NB4 (cell line): ENCODE results near the gene PANX1.
A peak's percentile ranks its signal among the peaks of the same experiment; 100 is the strongest.

Source experiments
- DNase-seq: peaks from one replicate; pipeline ENCODE4 v3.0.0; 2010; ENCODE audit warnings: low read depth
- H3K4me3 ChIP-seq: one replicate; pipeline ENCODE4 v1.5.1; 2011; ENCODE audit warnings: mild to moderate bottlenecking, low read depth, low read length, moderate library complexity
- MYC ChIP-seq: IDR thresholded peaks from 2 replicates; pipeline ENCODE4 v1.6.1; 2011; ENCODE audit warnings: low read depth, low read length
- POLR2A ChIP-seq: IDR thresholded peaks from 2 replicates; pipeline ENCODE4 v1.6.1; 2011; ENCODE audit warnings: mild to moderate bottlenecking; ENCODE audit not compliant: insufficient read length; ENCODE audit errors: extremely low read depth
- TF ChIP-seq, protein P1 (sequence below): IDR thresholded peaks from one replicate; pipeline ENCODE4 v1.5.1; 2012; ENCODE audit warnings: low read depth, low read length
- TF ChIP-seq, protein P2 (sequence below): IDR thresholded peaks from 2 replicates; pipeline ENCODE4 v1.6.1; 2011; ENCODE audit warnings: low read depth, low read length

Gene PANX1

DNA sequence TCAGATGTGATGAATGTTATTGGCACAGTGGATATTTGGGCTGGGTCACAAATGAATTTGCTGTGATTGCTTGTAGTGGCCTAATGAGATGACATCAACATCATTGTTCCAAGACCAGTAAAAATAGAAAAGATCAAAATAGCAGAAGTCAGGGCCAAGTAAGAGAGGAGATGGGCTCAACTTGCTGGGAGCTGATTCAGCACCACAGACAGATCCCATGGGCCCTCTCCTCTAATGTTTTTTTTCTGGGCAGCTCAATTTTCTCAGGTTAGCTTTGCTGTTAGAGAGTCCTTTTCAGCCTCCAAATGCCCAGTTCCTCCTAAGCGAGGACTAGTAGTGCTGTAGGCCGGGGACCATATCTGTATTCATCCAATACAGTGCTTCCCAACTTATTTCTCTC, 89.7 kb downstream of the PANX1 start:
- H3K4me3 ChIP-seq, result no peak overlapping the region
- peak; percentile 21 for DNase-seq
- TF ChIP-seq, protein P1, sequence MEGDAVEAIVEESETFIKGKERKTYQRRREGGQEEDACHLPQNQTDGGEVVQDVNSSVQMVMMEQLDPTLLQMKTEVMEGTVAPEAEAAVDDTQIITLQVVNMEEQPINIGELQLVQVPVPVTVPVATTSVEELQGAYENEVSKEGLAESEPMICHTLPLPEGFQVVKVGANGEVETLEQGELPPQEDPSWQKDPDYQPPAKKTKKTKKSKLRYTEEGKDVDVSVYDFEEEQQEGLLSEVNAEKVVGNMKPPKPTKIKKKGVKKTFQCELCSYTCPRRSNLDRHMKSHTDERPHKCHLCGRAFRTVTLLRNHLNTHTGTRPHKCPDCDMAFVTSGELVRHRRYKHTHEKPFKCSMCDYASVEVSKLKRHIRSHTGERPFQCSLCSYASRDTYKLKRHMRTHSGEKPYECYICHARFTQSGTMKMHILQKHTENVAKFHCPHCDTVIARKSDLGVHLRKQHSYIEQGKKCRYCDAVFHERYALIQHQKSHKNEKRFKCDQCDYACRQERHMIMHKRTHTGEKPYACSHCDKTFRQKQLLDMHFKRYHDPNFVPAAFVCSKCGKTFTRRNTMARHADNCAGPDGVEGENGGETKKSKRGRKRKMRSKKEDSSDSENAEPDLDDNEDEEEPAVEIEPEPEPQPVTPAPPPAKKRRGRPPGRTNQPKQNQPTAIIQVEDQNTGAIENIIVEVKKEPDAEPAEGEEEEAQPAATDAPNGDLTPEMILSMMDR, result no peak
- no peak for TF ChIP-seq MYC
- TF ChIP-seq POLR2A, result no peak
- TF ChIP-seq, protein P2, sequence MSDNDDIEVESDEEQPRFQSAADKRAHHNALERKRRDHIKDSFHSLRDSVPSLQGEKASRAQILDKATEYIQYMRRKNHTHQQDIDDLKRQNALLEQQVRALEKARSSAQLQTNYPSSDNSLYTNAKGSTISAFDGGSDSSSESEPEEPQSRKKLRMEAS, result no peak

DNA sequence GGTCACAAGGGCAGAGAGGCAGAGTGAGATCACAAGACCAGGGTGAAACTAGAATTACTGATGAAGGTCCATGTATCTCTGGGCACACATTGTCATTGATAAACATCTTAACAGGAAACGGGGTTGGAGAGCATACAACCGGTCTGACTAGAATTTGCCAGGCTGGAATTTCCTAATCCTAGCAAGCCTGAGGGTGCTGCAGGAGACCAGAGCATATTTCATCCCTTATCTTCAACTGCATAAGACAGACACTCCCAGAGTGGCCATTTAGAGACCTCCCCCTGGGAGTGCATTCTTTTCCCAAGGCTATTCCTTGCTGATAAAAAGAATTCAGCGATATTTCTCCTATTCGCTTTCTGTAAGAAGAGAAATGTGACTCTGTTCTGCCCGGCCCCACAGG, 91.1 kb downstream of the PANX1 start:
- no peak for DNase-seq
- H3K4me3 ChIP-seq, result no peak overlapping the region
- TF ChIP-seq MYC (no peak), POLR2A (no peak)
- TF ChIP-seq, protein P2, result no peak
- TF ChIP-seq, protein P1, result no peak

DNA sequence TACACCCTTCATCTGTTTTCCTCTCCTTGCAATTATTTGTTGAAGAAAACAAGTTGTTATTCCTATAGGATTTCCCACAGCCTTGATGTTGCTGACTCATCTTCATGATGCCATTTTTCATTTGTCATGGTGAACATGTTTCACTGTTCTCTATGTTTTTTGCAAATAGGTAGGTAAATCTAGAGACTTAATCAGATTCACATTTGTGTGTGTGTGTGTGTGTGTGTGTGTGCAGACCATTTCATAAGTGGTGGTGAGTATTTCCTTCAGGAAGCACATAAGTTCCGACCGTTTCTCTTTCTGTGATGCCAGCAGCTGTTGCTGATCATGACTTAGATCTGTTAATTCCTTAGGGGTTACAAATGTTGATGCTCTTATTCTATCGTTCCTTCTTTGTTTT, 95.4 kb downstream of the PANX1 start:
- DNase-seq, result no peak
- no peak overlapping the region for H3K4me3 ChIP-seq
- TF ChIP-seq MYC (no peak), POLR2A (no peak)
- TF ChIP-seq, protein P2, result no peak
